ENCODE results near the gene CNTRL. TPM values are rescaled to one million over a fixed set of nuclear protein-coding genes. Genes with fewer than 3 reads are reported as not detected.
A peak's percentile ranks its signal among the peaks of the same experiment; 100 is the strongest.

Gene CNTRL
- total RNA-seq, 1 donor from 2014 or later: 8.5 TPM

GRCh38 chr9:121182101-121182836 is 107.5 kb downstream of the CNTRL start:
- no peak for DNase-seq (ENCODE audit: low spot score in 2 of 2)
- intact Hi-C loops (cut with DNase I): no loop called here
- peaks cover 11 to 55% of the 10 kb centered on the region in 2 donors for H3K36me3 ChIP-seq
- no peaks in the 10 kb centered on the region for H3K27me3 ChIP-seq
- no peaks in the 10 kb centered on the region for H3K9me3 ChIP-seq
- H3K4me1 ChIP-seq: peaks cover 0 to 31% of the 10 kb centered on the region in 2 donors
- H3K27ac ChIP-seq: peak overlapping the region in 1 of 2 donors; percentile 34
- H3K4me3 ChIP-seq: no peak overlapping the region
- TF ChIP-seq, protein P1, sequence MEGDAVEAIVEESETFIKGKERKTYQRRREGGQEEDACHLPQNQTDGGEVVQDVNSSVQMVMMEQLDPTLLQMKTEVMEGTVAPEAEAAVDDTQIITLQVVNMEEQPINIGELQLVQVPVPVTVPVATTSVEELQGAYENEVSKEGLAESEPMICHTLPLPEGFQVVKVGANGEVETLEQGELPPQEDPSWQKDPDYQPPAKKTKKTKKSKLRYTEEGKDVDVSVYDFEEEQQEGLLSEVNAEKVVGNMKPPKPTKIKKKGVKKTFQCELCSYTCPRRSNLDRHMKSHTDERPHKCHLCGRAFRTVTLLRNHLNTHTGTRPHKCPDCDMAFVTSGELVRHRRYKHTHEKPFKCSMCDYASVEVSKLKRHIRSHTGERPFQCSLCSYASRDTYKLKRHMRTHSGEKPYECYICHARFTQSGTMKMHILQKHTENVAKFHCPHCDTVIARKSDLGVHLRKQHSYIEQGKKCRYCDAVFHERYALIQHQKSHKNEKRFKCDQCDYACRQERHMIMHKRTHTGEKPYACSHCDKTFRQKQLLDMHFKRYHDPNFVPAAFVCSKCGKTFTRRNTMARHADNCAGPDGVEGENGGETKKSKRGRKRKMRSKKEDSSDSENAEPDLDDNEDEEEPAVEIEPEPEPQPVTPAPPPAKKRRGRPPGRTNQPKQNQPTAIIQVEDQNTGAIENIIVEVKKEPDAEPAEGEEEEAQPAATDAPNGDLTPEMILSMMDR (IDR thresholded peaks at IDR 0.05): no peak

DNA sequence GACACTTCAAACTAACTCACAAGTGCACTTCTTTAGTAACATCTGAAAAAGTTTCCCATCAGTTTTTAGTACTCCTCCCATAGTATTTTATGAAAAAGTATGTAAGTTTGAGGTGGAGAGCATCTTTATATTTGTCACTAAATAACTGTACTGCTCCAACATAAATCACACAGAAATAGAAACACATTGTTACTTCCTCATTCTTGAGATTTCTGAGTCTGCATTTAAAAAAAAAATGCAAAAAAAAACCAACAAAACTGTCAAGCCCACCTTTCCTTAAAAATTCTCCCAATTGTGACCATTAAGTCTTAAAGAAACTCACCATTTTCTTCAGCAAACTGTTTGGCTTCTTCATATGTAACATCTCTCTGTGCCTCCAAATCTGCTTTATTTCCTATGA is 108.2 kb downstream of the CNTRL start:
- intact Hi-C loops (cut with DNase I): no loop called here
- no peak for DNase-seq (ENCODE audit: low spot score in 2 of 2)
- Histone ChIP-seq H3K4me1 (peaks cover 0 to 36% of the 10 kb centered on the region in 2 donors), H3K4me3 (no peak overlapping the region), H3K9me3 (no peaks in the 10 kb centered on the region), H3K27ac (peak overlapping the region in 1 of 2 donors; percentile 34), H3K27me3 (no peaks in the 10 kb centered on the region), H3K36me3 (peaks cover 11 to 53% of the 10 kb centered on the region in 2 donors)
- TF ChIP-seq, protein P1 (IDR thresholded peaks at IDR 0.05): no peak

DNA sequence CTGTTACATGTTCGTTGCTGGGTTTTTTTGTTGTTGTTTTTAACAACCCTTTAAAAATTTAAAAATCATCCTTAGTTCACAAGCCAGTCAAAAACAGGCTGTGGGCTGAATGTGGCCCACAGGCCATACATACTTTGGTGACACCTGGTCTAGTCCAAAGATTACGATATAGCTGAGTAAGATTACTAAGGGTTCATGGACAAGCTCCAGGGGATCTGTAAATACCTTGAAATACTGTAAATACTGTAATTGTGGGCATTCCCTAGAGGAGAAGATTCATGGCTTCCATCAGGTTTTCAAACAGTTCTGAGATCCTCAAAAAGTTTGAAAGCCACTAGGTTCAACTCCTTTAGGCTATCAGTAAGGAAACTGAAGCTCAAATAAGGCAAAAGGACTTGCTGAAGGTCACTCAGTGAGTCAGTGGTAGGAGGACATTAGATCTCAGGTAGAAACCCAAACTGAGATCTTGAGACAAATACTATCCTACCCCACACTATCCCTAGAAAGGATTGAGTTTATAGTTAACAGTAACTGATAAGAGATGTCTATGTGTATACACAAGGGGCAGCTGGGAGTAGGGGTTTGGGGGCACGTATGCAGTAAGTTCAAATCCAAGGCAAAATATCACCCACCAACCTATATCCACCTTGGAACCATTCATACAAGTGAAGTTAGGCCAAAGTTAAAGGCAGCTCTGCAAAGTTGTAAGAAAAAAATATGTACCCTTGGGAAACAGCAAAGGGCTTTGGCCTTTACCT is 109.1 kb downstream of the CNTRL start:
- Histone ChIP-seq H3K27me3 (no peaks in the 10 kb centered on the region), H3K36me3 (peaks cover 8 to 46% of the 10 kb centered on the region in 2 donors), H3K27ac (no peak overlapping the region), H3K4me1 (peaks cover 0 to 36% of the 10 kb centered on the region in 2 donors), H3K9me3 (no peaks in the 10 kb centered on the region), H3K4me3 (no peak overlapping the region)
- DNase-seq (ENCODE audit: low spot score in 2 of 2): no peak
- intact Hi-C loops (cut with DNase I): no loop called here
- TF ChIP-seq, protein P1 (IDR thresholded peaks at IDR 0.05): no peak

DNA sequence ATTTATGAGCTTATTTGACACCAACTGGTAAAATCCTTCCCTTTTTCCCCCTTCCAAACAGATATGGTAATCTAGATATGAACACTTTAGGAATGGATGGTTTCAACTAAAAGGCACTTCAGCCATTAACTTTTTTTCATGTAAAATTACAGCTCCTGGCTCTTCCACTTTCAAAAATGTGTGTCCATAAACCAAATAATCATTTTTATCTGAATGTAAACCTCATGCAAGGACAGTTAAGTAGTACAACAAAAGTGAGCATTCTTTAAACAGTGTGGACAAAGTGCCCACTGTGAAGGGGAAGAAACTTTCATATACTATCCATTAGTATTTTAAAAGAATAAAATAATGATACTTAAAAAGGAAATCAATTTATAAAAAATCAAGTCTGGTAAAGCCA is 109.7 kb downstream of the CNTRL start:
- no peak for DNase-seq (ENCODE audit: low spot score in 2 of 2)

GRCh38 chr9:121185178-121185745 is 110.5 kb downstream of the CNTRL start:
- intact Hi-C loops (cut with DNase I): no loop called here
- no peak overlapping the region for H3K27ac ChIP-seq
- no peaks in the 10 kb centered on the region for H3K9me3 ChIP-seq
- peaks cover 6 to 37% of the 10 kb centered on the region in 2 donors for H3K36me3 ChIP-seq
- no peaks in the 10 kb centered on the region for H3K27me3 ChIP-seq
- no peak for DNase-seq (ENCODE audit: low spot score in 2 of 2)
- TF ChIP-seq, protein P1 (IDR thresholded peaks at IDR 0.05): no peak
- no peak overlapping the region for H3K4me3 ChIP-seq
- peaks cover 0 to 36% of the 10 kb centered on the region in 2 donors for H3K4me1 ChIP-seq

More for the DNA sequence above, 109.7 kb downstream of the CNTRL start:
- Histone ChIP-seq H3K9me3 (no peaks in the 10 kb centered on the region), H3K4me1 (peaks cover 0 to 36% of the 10 kb centered on the region in 2 donors), H3K27me3 (no peaks in the 10 kb centered on the region), H3K27ac (no peak overlapping the region), H3K36me3 (peaks cover 6 to 43% of the 10 kb centered on the region in 2 donors), H3K4me3 (no peak overlapping the region)
- intact Hi-C loops (cut with DNase I): no loop called here
- TF ChIP-seq, protein P1 (IDR thresholded peaks at IDR 0.05): no peak

All from ascending aorta (tissue), 2 donors.